ENCODE results near the gene DOCK4. TPM values are rescaled to one million over a fixed set of nuclear protein-coding genes. Genes with fewer than 3 reads are reported as not detected.

Gene DOCK4
- total and polyA plus RNA-seq, 4 donors: 40.3 to 95.0 (median 56.4) TPM

GRCh38 chr7:112224186-112224585 lies 18.0 kb upstream of the DOCK4 start:
- no peaks in the 10 kb centered on the region for H3K9me3 ChIP-seq (ENCODE audit: control insufficient read depth, insufficient read depth, low read length)
- no peak overlapping the region for H3K27ac ChIP-seq (ENCODE audit: low read depth, low read length)
- DNase-seq (ENCODE audit: low read depth in 4 of 6, low spot score in 6 of 6): no peak
- H3K36me3 ChIP-seq (ENCODE audit: control insufficient read depth, insufficient read depth, low read length): no peaks in the 10 kb centered on the region
- H3K4me1 ChIP-seq (ENCODE audit: control insufficient read depth, insufficient read depth, low read length): peaks cover 2% of the 10 kb centered on the region
- H3K4me3 ChIP-seq (ENCODE audit: low read depth, low read length): no peak overlapping the region
- no CpG with 5 or more reads among the region's 2 CpGs for WGBS (ENCODE audit: insufficient coverage)
- no peaks in the 10 kb centered on the region for H3K27me3 ChIP-seq (ENCODE audit: control insufficient read depth, insufficient read depth, low read length)

- Histone ChIP-seq H3K36me3 (ENCODE audit: control insufficient read depth, insufficient read depth, low read length) (no peaks in the 10 kb centered on the region), H3K9me3 (ENCODE audit: control insufficient read depth, insufficient read depth, low read length) (no peaks in the 10 kb centered on the region), H3K27me3 (ENCODE audit: control insufficient read depth, insufficient read depth, low read length) (no peaks in the 10 kb centered on the region), H3K27ac (ENCODE audit: low read depth, low read length) (no peak overlapping the region), H3K4me1 (ENCODE audit: control insufficient read depth, insufficient read depth, low read length) (peaks cover 2% of the 10 kb centered on the region), H3K4me3 (ENCODE audit: low read depth, low read length) (no peak overlapping the region)
- 66% methylated on average over 2 of the region's 3 CpGs for WGBS (ENCODE audit: insufficient coverage)
- no peak for DNase-seq (ENCODE audit: low read depth in 4 of 6, low spot score in 6 of 6)
These were observed 17.1 kb upstream of the DOCK4 start for GRCh38 chr7:112223310-112223709.

GRCh38 chr7:112220877-112221434 lies 14.8 kb upstream of the DOCK4 start:
- Histone ChIP-seq H3K36me3 (ENCODE audit: control insufficient read depth, insufficient read depth, low read length) (no peaks in the 10 kb centered on the region), H3K4me1 (ENCODE audit: control insufficient read depth, insufficient read depth, low read length) (peaks cover 2% of the 10 kb centered on the region), H3K9me3 (ENCODE audit: control insufficient read depth, insufficient read depth, low read length) (no peaks in the 10 kb centered on the region), H3K27ac (ENCODE audit: low read depth, low read length) (no peak overlapping the region), H3K27me3 (ENCODE audit: control insufficient read depth, insufficient read depth, low read length) (no peaks in the 10 kb centered on the region), H3K4me3 (ENCODE audit: low read depth, low read length) (no peak overlapping the region)
- DNase-seq (ENCODE audit: low read depth in 4 of 6, low spot score in 6 of 6): no peak
- 93% methylated on average over 20 of the region's 20 CpGs for WGBS (ENCODE audit: insufficient coverage)

- no peaks in the 10 kb centered on the region for H3K27me3 ChIP-seq (ENCODE audit: control insufficient read depth, insufficient read depth, low read length)
- peak in 1 of 6 donors; percentile 29 for DNase-seq (ENCODE audit: low read depth in 4 of 6, low spot score in 6 of 6)
- WGBS (ENCODE audit: insufficient coverage): no CpG with 5 or more reads among the region's 4 CpGs
- H3K4me3 ChIP-seq (ENCODE audit: low read depth, low read length): no peak overlapping the region
- H3K27ac ChIP-seq (ENCODE audit: low read depth, low read length): no peak overlapping the region
- H3K9me3 ChIP-seq (ENCODE audit: control insufficient read depth, insufficient read depth, low read length): no peaks in the 10 kb centered on the region
- no peaks in the 10 kb centered on the region for H3K36me3 ChIP-seq (ENCODE audit: control insufficient read depth, insufficient read depth, low read length)
- H3K4me1 ChIP-seq (ENCODE audit: control insufficient read depth, insufficient read depth, low read length): no peaks in the 10 kb centered on the region
These were observed 9.6 kb upstream of the DOCK4 start for GRCh38 chr7:112215787-112216186.

GRCh38 chr7:112214883-112215282 lies 8.7 kb upstream of the DOCK4 start:
- Histone ChIP-seq H3K27me3 (ENCODE audit: control insufficient read depth, insufficient read depth, low read length) (no peaks in the 10 kb centered on the region), H3K27ac (ENCODE audit: low read depth, low read length) (no peak overlapping the region), H3K36me3 (ENCODE audit: control insufficient read depth, insufficient read depth, low read length) (no peaks in the 10 kb centered on the region), H3K4me1 (ENCODE audit: control insufficient read depth, insufficient read depth, low read length) (no peaks in the 10 kb centered on the region), H3K9me3 (ENCODE audit: control insufficient read depth, insufficient read depth, low read length) (no peaks in the 10 kb centered on the region), H3K4me3 (ENCODE audit: low read depth, low read length) (no peak overlapping the region)
- whole genome bisulfite sequencing (ENCODE audit: insufficient coverage): 87% methylated on average over 2 of the region's 2 CpGs
- no peak for DNase-seq (ENCODE audit: low read depth in 4 of 6, low spot score in 6 of 6)

- H3K27me3 ChIP-seq (ENCODE audit: control insufficient read depth, insufficient read depth, low read length): no peaks in the 10 kb centered on the region
- H3K4me1 ChIP-seq (ENCODE audit: control insufficient read depth, insufficient read depth, low read length): no peaks in the 10 kb centered on the region
These were observed 8.1 kb upstream of the DOCK4 start for GRCh38 chr7:112214268-112214667.

GRCh38 chr7:112213735-112214134 lies 7.5 kb upstream of the DOCK4 start:
- Histone ChIP-seq H3K27me3 (ENCODE audit: control insufficient read depth, insufficient read depth, low read length) (no peaks in the 10 kb centered on the region), H3K27ac (ENCODE audit: low read depth, low read length) (no peak overlapping the region), H3K36me3 (ENCODE audit: control insufficient read depth, insufficient read depth, low read length) (no peaks in the 10 kb centered on the region), H3K4me3 (ENCODE audit: low read depth, low read length) (no peak overlapping the region), H3K9me3 (ENCODE audit: control insufficient read depth, insufficient read depth, low read length) (no peaks in the 10 kb centered on the region), H3K4me1 (ENCODE audit: control insufficient read depth, insufficient read depth, low read length) (no peaks in the 10 kb centered on the region)
- no CpG with 5 or more reads among the region's 1 CpG for WGBS (ENCODE audit: insufficient coverage)
- no peak for DNase-seq (ENCODE audit: low read depth in 4 of 6, low spot score in 6 of 6)

More at GRCh38 chr7:112214268-112214667, 8.1 kb upstream of the DOCK4 start:
- no peak for DNase-seq (ENCODE audit: low read depth in 4 of 6, low spot score in 6 of 6)
- no peak overlapping the region for H3K4me3 ChIP-seq (ENCODE audit: low read depth, low read length)
- H3K36me3 ChIP-seq (ENCODE audit: control insufficient read depth, insufficient read depth, low read length): no peaks in the 10 kb centered on the region
- no peak overlapping the region for H3K27ac ChIP-seq (ENCODE audit: low read depth, low read length)
- H3K9me3 ChIP-seq (ENCODE audit: control insufficient read depth, insufficient read depth, low read length): no peaks in the 10 kb centered on the region

- H3K27ac ChIP-seq (ENCODE audit: low read depth, low read length): no peak overlapping the region
- H3K36me3 ChIP-seq (ENCODE audit: control insufficient read depth, insufficient read depth, low read length): no peaks in the 10 kb centered on the region
- H3K4me1 ChIP-seq (ENCODE audit: control insufficient read depth, insufficient read depth, low read length): no peaks in the 10 kb centered on the region
- no peak for DNase-seq (ENCODE audit: low read depth in 4 of 6, low spot score in 6 of 6)
- no CpG with 5 or more reads among the region's 2 CpGs for WGBS (ENCODE audit: insufficient coverage)
- H3K4me3 ChIP-seq (ENCODE audit: low read depth, low read length): no peak overlapping the region
- no peaks in the 10 kb centered on the region for H3K27me3 ChIP-seq (ENCODE audit: control insufficient read depth, insufficient read depth, low read length)
- no peaks in the 10 kb centered on the region for H3K9me3 ChIP-seq (ENCODE audit: control insufficient read depth, insufficient read depth, low read length)
These were observed 6.4 kb upstream of the DOCK4 start for GRCh38 chr7:112212571-112212970.

- Histone ChIP-seq H3K27ac (ENCODE audit: low read depth, low read length) (no peak overlapping the region), H3K9me3 (ENCODE audit: control insufficient read depth, insufficient read depth, low read length) (no peaks in the 10 kb centered on the region), H3K4me3 (ENCODE audit: low read depth, low read length) (no peak overlapping the region), H3K36me3 (ENCODE audit: control insufficient read depth, insufficient read depth, low read length) (no peaks in the 10 kb centered on the region), H3K27me3 (ENCODE audit: control insufficient read depth, insufficient read depth, low read length) (no peaks in the 10 kb centered on the region), H3K4me1 (ENCODE audit: control insufficient read depth, insufficient read depth, low read length) (no peaks in the 10 kb centered on the region)
- no peak for DNase-seq (ENCODE audit: low read depth in 4 of 6, low spot score in 6 of 6)
- WGBS (ENCODE audit: insufficient coverage): no CpG with 5 or more reads among the region's 1 CpG
These were observed 5.2 kb upstream of the DOCK4 start for GRCh38 chr7:112211348-112211907.

GRCh38 chr7:112207765-112208164 lies 1.6 kb upstream of the DOCK4 start:
- no CpG with 5 or more reads among the region's 6 CpGs for WGBS (ENCODE audit: insufficient coverage)
- no peak overlapping the region for H3K4me3 ChIP-seq (ENCODE audit: low read depth, low read length)
- H3K27ac ChIP-seq (ENCODE audit: low read depth, low read length): no peak overlapping the region
- H3K4me1 ChIP-seq (ENCODE audit: control insufficient read depth, insufficient read depth, low read length): no peaks in the 10 kb centered on the region
- no peaks in the 10 kb centered on the region for H3K36me3 ChIP-seq (ENCODE audit: control insufficient read depth, insufficient read depth, low read length)
- H3K27me3 ChIP-seq (ENCODE audit: control insufficient read depth, insufficient read depth, low read length): no peaks in the 10 kb centered on the region
- H3K9me3 ChIP-seq (ENCODE audit: control insufficient read depth, insufficient read depth, low read length): no peaks in the 10 kb centered on the region
- no peak for DNase-seq (ENCODE audit: low read depth in 4 of 6, low spot score in 6 of 6)
